GM18498 (cell line): ENCODE results near the gene CACNA1B.
"Not testable (repeated sequence)": the region's sequence is repeated elsewhere in the genome, so short reads cannot be mapped to it uniquely, and the experiment has no call there.

Source experiments
- ATAC-seq: cut with Tn5 transposase; IDR thresholded peaks from one replicate; pipeline ENCODE4 v1.9.1; 2021; ENCODE audit warnings: mild to moderate bottlenecking, moderate library complexity; ENCODE audit not compliant: unreplicated experiment

CACNA1B gene

GRCh38 chr9:138094028-138094427 is 216.4 kb downstream of the CACNA1B start:
- no peak for ATAC-seq

GRCh38 chr9:138095813-138096518 is 218.4 kb downstream of the CACNA1B start:
- no peak for ATAC-seq

- no peak for ATAC-seq
Observed at GRCh38 chr9:138096519-138096845, 218.9 kb downstream of the CACNA1B start.

- ATAC-seq: no peak
Observed at GRCh38 chr9:138097501-138097991, 220.0 kb downstream of the CACNA1B start.

GRCh38 chr9:138098116-138098907 is 220.7 kb downstream of the CACNA1B start:
- no peak for ATAC-seq

GRCh38 chr9:138098908-138099791 is 221.6 kb downstream of the CACNA1B start:
- ATAC-seq: no peak

GRCh38 chr9:138099803-138100598 is 222.4 kb downstream of the CACNA1B start:
- ATAC-seq: no peak

GRCh38 chr9:138100711-138101350 is 223.2 kb downstream of the CACNA1B start:
- ATAC-seq: no peak

- ATAC-seq: no peak
Observed at GRCh38 chr9:138101444-138102234, 224.1 kb downstream of the CACNA1B start.

- ATAC-seq: no peak
Observed at GRCh38 chr9:138102246-138103051, 224.9 kb downstream of the CACNA1B start.

GRCh38 chr9:138103111-138103848 is 225.7 kb downstream of the CACNA1B start:
- ATAC-seq: no peak

GRCh38 chr9:138103849-138104206 is 226.2 kb downstream of the CACNA1B start:
- no peak for ATAC-seq

- no peak for ATAC-seq
Observed at GRCh38 chr9:138104251-138105122, 226.9 kb downstream of the CACNA1B start.

GRCh38 chr9:138105123-138105415 is 227.5 kb downstream of the CACNA1B start:
- ATAC-seq: no peak

- ATAC-seq: no peak
Observed at GRCh38 chr9:138105561-138106505, 228.3 kb downstream of the CACNA1B start.

GRCh38 chr9:138107039-138107438 is 229.5 kb downstream of the CACNA1B start:
- not testable (repeated sequence) for ATAC-seq
